NCI-H1092 treated with DMSO at 0.1 percent for 48 hours (cell line): ENCODE measurements around the gene SORCS2.

Source experiments
- DNase-seq: peaks from one replicate; lab custom pipeline; 2025; lab: John Stamatoyannopoulos, UW

Gene SORCS2

DNA sequence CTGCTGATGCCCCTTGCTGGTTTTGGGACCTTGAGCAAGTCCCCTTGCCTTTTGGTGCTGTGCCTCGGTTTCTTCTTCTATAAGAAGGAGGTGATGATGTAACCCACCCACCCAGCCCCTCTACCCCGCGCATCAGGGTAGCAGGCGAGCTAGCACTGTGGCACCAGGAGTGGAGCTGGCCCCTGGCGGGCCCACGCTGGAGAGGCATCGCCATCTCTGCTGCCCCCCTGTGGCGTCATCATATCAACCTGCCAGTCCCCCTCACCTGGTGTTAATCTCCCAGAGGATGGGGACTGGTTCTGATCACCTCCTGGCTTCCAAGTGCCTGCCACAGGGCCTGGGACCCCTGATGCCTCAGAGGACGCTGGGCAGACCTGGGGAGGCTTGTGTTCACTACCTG is 6.3 kb upstream of the SORCS2 start:
- no peak for DNase-seq

DNA sequence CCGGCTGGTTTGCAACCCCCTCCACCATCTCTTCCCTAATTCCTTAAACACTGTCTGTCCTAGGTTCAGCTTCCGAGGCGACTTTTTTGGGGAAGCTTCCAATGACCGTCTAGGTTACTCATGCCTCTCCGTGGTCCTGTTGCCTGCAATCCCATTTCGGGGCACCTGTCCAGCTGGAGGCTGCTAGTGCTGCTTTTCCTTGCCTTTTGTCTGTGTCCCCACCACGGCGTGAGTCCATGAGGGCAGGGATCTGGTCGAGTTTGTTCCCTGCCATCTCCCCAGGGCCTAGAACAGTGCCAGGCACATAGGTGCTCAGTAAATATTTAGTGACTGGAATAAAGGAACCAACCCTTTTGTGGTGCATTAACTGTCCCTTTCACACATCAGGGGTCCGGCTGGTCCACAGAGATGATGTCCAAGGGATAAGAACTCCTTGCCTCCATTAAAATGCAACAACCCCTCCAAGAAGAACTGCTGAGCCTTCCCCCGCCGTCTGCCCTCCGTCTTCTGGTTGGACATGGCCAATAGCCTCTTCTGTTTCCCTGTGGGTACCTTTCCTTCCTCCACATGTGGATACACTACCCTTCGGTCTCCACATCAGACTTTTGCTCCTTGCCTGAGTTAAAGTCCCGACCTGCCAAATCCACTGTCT is 5.7 kb upstream of the SORCS2 start:
- no peak for DNase-seq

DNA sequence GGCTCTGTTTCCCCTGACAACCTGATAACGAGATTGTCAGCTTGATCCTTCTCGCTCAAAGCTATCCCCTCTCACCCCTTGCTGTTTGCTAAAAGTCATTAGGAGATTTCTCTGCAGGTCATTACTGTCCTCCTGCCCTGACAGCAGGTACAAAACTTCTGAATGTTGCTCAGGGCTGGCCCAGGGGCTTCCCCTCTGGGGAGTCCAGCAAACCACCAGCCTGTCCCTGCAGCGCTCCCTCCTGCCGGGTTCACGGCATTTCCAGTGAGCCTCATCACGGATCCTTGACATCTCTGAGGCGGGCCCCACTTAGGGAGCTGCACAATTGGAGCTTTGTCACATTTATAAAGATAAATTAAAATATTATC is 5.2 kb upstream of the SORCS2 start:
- no peak for DNase-seq

DNA sequence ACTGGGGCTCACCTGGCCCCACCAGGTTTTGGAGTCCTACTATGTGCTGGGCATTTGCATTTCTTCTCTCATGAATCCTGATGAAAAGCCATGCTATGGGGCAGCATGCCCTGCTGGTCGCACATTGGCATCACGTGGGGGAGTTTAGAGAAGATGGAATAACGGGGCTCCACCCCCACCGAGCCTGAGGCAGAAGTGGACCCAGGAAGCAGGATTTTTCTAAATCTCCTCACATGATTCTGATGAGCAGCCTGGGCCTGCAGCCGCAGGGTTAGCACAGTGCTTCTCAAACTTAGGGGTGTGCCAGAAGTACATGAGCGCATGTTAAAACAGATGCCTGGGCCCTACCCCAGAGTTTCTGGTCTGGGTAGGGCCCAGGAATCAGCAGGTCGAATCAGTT is 4.6 kb upstream of the SORCS2 start:
- DNase-seq = no peak

DNA sequence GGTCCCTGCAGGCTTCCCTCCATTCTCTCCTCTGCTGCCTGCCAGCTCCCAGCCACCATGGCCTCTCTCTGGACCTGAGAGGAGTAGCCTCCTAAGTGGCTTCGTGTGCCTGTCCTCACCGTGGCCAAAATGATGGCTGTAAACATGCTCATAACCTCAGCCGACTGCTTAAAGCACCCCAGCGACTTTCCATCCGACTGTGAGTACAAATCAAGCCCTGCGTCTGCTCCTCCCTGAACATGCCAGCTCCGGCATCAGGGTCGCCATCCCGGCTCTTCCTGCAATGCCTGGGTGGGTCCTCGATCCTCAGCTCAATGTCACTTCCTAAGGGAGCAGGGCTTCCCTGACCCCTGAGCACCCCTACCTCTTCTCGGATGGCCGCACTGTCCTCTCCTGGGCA is 3.3 kb upstream of the SORCS2 start:
- DNase-seq = no peak

DNA sequence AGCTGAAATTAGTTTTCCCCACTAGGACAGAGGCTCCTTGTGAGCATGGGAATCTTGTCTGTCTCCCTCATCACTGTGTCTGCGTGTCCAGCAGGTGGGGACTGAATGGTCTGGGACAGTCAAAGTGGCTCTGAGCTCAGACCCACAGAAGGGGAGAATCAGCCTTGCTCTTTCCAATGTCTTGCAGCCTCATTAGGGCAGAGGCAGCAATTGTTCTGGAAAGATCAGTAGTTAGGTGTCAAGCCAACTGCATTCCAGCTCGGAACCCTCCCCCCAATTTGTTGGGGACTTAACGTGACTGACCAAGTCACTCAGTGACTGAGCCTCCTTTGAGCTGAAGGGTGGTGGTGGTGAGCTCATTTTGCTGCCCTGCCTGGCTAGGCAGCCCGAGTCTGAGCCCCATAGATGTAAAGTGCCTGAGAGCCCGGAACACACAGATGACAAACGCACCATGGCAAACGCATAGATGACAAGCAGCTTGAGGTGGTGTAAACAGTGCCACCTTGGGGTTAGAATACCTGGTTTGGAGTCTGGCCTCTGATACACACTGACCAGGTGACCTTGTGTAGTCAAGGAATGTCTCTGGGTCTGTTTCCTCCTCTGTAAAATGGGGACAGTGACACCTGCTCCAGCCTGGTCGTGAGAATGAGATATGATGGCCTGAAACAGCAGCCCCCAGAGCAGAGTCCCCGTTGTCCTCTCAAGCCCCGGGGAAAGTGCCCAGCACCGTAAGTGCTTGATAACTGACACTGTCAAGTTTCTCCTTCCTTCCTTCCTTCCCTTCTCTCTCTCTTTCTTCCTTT is 2.7 kb upstream of the SORCS2 start:
- no peak for DNase-seq

DNA sequence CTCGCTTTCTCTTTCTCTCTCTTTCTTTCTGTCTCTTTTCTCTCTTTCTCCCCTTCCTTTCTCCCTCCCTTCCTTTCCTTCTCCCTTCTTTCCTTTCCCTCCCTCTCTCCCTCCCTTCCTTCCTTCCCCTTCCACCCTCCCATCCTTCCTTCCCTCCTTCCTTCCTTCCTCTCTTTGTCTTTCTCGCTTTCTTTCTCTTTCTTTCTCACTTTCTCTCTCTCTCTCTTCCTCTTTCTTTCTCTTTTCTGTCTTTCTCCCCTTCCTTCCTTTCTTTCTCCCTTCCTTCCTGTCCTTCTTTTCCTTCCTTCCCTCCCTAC is 2.1 kb upstream of the SORCS2 start:
- no peak for DNase-seq

DNA sequence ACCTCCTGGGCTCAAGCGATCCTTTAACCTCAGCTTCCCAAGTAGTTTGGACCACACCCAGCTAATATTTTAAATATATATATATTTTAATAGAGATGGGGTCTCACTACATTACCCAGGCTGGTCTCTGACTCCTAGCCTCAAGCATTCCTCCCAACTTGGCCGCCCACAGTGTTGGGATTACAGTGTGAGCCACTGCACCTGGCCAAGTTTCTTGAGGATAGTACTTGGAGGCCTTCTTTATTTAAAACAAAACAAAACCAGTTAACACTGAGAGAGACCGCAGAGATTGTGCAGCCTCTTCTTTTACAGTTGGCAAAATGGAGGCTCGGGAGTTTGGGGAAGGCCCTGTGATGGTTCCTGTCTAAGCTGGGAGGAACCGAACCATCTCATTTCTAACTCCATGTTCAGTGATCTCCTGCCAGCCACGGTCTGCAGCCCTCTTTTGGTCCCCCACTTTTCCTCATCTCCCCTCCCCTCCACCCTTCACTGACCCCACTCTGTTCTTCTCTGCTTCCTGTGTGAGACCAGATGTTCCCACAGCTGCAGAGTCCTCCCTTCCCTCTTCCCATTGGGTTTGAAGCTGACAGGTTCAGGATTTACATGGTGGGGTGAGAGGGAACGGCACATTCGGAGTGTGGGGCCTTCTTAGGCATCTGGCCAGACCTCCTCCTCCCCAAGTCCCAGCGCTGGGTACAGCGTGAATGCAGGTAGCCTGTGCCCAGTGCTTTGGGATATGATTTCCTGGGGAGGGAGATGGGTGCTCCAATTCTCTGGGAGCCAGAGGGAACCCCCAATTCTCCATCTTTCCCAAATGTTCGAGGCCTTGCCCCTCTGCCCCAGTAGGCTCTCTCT is 1.4 kb upstream of the SORCS2 start:
- DNase-seq = no peak

DNA sequence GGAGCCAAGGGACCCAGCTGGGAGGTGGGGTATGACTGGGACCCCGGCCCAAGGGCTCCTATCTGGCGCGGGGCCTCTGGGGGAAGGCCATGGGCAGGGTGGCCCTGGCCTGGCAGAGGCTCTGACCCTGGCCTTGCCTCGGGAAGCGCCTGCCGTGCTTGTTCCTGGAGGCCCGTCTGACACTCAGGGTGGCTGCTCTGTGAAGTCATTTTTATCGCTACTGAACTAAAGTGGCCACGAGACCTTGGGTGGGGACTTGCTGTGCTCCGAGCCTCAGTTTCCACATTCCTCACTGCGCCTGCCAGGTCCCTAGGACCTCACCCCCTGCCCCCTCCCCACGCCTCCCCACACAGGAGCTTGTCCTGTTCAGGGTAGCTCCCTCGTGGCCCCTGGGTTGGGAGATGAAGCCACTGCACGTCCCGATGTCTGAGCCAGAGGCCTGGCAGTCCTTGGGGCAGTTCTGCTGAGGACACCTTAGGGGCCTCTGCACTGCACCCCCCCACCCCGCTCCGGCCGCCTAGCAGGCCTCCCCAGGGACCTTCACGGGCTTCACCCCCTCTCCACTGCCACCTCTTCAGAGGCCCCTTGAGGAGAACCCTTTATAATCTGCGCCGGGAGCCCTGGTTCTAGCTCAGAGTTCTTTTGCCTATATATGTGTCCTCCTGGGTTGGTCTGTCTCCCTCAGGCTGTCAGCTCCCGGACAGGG is 639 bp upstream of the SORCS2 start:
- DNase-seq = no peak

DNA sequence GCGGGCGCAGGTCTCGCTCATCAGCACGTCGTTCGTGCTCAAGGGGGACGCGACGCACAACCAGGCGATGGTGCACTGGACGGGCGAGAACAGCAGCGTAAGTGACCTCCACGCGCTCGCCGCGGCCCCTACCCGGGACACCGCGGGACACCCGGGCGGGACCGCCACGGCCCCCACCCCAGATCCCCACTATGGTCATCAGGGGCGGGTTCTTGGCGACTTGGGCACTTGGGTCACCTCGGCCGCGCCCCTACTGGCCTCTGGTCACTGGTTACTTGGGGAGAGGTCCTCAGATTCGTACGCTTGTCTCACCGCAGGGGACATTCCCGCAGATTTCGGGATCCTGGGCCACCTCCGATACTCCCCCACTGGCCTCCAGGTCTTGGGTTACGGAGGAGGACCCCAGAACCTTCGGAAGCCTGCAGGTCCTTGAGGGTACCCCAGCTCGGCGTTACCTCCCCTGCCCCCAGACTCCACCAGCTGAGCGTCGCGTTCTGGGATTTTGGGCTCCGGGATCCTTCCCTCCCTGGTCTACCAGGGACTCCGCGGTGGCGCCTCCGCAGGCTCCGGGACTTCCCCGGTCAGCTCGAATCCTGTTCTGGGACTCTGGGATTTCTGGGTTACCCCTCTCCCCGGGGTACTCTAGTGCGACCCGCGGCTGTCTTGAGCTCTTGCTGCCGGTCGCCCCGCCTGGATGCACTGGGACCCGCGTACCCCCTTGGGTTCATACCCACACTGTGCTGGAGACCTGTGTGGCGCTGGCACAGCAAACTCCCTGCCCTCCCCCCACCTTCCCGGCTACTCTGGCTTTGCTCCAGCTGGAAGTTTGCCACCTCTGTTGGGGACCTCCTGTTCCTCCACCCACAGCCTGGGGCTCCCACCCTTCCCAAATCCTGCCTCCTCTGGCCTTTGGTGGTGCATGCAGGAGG is 956 bp downstream of the SORCS2 start:
- peak; percentile 18 for DNase-seq

DNA sequence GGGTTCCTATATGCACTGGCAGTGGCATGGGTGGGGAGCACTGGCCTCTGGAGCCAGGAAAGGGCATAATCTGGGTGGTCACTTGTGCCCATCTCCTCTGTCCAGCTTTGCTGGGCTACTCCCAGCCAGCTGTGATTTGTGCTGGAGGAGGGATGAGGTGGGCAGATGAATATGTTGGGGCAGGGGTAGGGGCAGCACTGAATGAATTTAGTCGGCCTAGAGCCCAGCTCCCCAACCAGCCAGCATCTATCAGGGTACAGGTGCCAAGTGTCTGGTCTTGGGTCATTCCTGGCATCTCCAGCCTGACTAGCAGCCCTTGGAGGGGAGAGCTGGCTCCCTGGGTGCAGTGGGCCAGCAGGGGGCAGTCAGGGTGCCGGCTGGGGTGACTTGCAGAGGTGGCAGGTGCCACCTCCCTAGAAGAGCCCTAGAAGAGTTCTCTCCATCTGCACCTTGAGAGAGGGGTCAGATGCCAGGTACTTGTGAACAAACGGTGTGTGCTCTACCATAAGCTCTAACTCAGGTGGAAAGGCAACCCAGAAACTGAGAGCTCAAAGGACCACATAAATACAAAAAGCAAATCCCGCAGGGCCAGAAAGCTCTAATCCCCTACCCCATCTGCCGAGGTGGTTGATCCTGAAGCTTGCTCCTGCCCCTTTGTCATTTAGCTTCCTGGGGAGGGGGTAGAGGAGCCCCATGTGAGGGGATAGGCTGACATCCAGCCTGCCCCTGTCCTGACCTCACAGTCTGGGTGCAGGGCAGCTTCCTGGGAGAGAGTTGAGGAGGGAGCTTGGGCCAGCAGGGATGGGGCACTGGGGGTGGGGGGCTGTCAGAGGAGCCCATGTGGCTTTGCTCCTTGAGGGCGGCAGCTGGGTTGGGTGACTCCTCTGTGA is 2.2 kb downstream of the SORCS2 start:
- peak; percentile 53 for DNase-seq

DNA sequence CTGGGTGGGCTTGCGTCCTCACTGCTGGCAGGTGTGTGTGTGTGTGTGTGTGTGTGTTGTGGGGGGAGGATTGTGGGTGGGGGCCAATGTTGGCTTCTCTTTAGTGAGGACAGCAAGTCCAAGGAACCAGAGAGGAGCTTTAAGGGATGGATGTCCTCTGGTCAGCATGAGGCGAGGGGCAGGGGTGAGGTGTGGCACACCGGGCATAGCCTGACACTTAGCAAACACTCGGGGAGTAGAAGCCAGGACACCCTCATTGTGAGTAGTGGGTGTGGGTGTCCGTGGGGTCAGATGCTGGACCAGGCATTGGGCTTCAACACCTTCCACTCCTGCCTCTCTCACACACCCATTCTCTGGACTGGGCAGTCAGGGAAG is 2.8 kb downstream of the SORCS2 start:
- no peak for DNase-seq

DNA sequence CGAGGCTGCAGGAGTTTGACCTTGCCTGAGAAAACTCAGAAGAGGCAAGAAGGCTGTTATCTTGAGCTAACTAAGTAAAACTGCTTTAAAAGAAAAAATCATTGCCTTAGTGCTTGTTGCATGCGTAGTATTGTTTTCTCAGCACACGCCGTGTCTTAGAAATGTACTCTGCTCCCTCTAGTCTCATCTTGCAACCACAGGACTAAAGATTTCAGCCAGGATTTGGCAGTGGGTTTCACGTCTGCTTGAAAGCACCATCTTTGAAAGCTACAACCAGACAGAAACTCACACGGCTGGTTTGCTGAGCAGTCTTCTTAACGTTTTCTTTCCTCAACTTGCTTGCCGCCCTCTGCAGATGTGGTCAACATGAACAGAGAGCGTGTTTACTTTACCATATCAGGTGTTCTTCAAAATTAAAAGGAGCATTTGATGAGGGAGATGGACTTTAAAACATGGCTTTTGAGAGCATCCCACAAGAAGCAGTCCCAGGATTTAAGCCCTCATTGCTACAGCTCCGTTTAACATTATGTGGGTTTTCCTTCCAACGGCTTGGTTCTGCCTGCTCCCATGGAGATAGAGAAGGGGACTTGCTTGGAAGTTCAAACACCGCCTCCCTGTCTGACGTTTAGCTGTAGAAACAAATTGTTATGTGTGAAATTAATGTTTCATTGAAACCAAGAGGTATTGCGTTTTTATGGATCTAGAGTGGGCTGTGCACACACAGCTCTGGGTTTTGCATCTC is 3.4 kb downstream of the SORCS2 start:
- DNase-seq = no peak

DNA sequence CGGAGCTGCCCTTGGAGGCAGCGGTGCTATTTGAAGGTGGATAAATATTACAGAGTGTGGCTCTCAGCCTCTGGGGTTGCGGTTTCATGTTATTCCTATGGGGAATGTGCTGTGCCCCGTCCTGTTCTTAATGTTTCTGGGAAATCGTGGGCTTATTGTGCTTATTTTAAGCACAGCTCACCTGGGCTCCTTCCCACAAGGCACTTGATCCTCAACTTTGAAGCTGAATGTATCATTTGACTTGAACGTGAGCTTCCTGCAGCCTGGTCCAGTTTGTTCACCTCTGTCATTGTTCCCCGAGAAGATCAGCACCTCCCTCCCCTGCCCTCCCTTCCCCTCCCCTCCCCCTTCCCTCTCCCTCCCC is 3.9 kb downstream of the SORCS2 start:
- DNase-seq = no peak

DNA sequence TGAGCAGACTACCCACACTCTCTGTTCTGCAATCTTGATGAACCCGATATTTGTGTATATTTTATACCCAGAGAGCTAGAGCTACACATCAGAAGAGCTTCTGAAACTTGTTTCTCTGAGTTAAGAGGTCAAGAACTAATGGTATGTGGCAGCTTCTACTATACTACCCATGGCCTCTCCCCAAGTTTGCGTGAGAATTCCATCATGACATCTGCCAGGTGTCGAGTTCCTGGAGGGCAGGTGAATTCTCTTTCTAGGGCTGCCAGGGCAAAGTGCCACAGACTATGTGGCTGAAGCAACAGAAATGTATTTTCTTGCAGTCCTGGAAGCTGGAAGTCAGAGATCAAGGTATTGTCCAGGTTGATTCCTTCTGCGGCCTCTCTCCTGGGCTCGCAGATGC is 4.4 kb downstream of the SORCS2 start:
- DNase-seq = no peak

DNA sequence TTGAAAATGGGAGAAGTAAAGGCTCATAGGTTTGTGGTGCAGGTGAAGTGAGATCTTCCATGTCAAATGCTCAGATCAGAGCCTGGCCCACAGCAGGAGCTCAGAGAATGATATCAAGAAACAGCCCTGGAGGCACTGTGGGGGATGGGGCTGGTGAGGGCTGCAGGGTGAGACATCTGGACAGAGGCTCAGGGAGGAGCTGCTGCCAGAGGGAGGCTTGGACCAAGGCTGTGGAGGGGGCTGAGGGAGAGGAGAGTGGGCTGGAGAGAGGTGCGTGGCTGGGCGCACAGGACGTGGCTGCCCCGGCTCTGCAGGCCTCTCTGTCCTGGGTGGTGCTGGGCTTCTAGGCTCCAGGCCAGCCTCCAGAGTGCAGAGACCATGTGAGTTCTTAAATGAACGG is 5.6 kb downstream of the SORCS2 start:
- no peak for DNase-seq

DNA sequence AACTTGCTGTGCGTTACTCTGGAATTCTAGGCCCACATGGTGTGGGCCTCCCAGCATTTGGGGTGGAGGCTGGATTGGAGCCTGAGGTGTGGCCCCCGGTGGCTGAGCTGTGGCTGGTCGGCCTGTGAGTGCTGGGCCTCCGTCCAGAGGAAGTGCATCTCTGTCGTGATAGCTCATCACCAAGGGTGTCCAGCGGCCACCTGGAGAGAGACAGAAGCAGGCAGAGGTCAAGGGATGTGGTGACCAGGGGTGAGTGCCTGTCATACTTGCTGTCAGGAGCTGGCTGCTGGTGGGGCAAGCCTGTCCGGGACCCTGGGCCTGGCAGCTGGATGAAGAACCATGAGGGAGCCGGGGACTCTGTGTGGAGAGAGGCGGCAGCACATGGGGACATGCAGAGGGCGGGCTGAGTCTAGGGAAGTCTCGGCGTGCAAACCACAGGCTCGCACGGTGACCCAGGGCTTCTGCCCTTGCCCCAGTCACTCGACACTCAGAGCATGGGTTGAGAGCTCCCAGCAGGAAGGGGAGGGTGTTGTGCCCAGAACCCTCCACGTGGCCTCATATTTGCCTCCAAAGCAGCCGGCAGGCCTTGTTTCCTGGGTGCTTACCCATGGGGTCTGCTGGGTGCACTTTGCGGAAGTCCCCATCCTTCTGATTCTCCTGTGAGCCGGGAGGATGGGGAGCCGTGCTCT is 6.2 kb downstream of the SORCS2 start:
- no peak for DNase-seq

DNA sequence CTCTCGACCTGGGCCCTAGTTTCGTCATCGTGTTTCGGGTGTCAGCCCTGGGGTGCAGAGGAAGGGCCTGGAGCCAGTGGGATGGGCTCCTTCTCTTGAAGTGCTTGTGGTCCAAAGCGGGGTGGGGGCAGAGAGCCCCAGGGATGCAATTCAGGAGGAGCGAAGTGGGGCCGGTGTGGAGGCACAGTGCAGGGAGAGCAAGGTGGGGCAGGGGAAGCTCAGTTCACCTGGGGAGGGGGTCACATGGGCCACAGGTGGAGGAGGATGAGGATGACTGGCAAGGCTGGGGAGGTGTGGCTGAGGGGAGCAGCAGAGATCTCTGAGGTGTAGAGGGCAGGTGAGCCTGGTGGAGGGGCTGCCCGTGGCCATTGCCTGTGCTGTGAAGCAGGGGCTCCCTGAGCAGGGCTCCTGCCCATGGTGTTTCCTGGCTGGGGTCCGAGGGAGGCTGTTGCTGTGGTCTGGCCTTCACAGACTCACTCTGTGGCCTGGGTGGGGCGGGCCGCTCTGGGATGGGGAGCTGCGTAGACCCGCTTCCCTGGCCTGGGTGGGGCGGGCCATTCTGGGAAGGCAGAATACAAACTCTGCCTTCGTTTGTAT is 6.9 kb downstream of the SORCS2 start:
- DNase-seq = no peak
